Heart right ventricle (tissue), 16 donors: Measurements from ENCODE around the gene UBE2J1. TPM values are rescaled to one million over a fixed set of nuclear protein-coding genes. Genes with fewer than 3 reads are reported as not detected.

Experiments
- ATAC-seq, 8 donors: fragments of 200-7000 bp; cut with Tn5 transposase; one replicate each; pipeline ENCODE4 v1.9.1; 2020; ENCODE audit warnings: mild to moderate bottlenecking in 8 of 8, moderate library complexity in 8 of 8, moderate number of reproducible peaks in 1 of 8
- DNase-seq, 2 donors: peaks; one replicate each; pipeline ENCODE4 v3.0.0-alpha.2; 2020
- H3K27ac ChIP-seq, 10 donors: fragments of 200-600 bp; sonication (generic) in 2 of 10; one replicate each; pipeline versions ENCODE4 v1.5.0 to v1.8.0; 2020 to 2022; ENCODE audit warnings: mild to moderate bottlenecking in 3 of 10
- H3K27me3 ChIP-seq, 7 donors: fragments of 200-600 bp; one replicate each; pipeline ENCODE4 v1.8.0; 2021 to 2022; ENCODE audit warnings: mild to moderate bottlenecking in 2 of 7
- H3K36me3 ChIP-seq, 9 donors: fragments of 200-600 bp; sonication (generic) in 1 of 9; one replicate each; pipeline versions ENCODE4 v1.5.0 to v1.8.0; 2020 to 2022; ENCODE audit warnings: mild to moderate bottlenecking in 2 of 9
- H3K4me1 ChIP-seq, 9 donors: fragments of 200-600 bp; sonication (generic) in 1 of 9; one replicate each; pipeline versions ENCODE4 v1.5.0 to v1.8.0; 2020 to 2022; ENCODE audit warnings: mild to moderate bottlenecking in 4 of 9
- H3K4me3 ChIP-seq, 10 donors: fragments of 200-600 bp; sonication (generic) in 2 of 10; one replicate each; pipeline versions ENCODE4 v1.5.0 to v1.8.0; 2020 to 2022; ENCODE audit warnings: mild to moderate bottlenecking in 7 of 10, moderate library complexity in 2 of 10
- H3K9me3 ChIP-seq, 11 donors: fragments of 200-600 bp in 10 of 11; sonication (generic) in 2 of 11; one replicate each; pipeline versions ENCODE4 v1.5.0 to v1.8.0; 2013 to 2022; ENCODE audit warnings: mild to moderate bottlenecking in 2 of 11, control low read depth in 1 of 11, moderate library complexity in 1 of 11
- CTCF ChIP-seq, 9 donors: fragments of 200-600 bp; sonication (generic) in 2 of 9; IDR thresholded peaks; one replicate each; pipeline versions ENCODE4 v1.5.0 to v1.8.0; 2021 to 2022; ENCODE audit warnings: antibody characterized with exemption in 9 of 9, mild to moderate bottlenecking in 5 of 9, moderate library complexity in 1 of 9
- WGBS, 2 donors: extraction: QIAGEN DNeasy Blood & Tissue Kit; methylation state at CpG; one replicate each; pipeline ENCODE4 v1.1.7; 2013; ENCODE audit warnings: inconsistent platforms in 1 of 2; 5-methylcytosine and 5-hydroxymethylcytosine counted together
- intact Hi-C, 10 donors: fragments of 100-400 bp; cut with DNase I; formaldehyde crosslinking; loops; one replicate each; pipeline versions ENCODE4 v1.11.1 to v1.14.2; 2022
- polyA plus RNA-seq, 2 donors: library from polyadenylated mRNA; stranded (reverse); fragments of 200-250 nt; gene quantifications; one replicate each; pipeline ENCODE4 v1.2.3, GENCODE V29; 2013
- total RNA-seq, 10 donors: library from RNA; stranded (reverse); fragmentation: NEBNext Ultra II Directional in 3 of 10; extraction: Animal tissue kit (Norgen Biotek cat#: 25700) in 3 of 10; gene quantifications; one replicate each; pipeline versions ENCODE4 v1.2.1 to v1.2.4, GENCODE V29; 2021 to 2023
- donor health status: Arrhythmogenic right ventricular cardiomyopathy.
- donor health status: ischemic (EF 13 %, LVEDD 7.1; RV severe dilation, severe dysfunction).
- donor health status: healthy with polysubstance abuse.
- donor health status: DM: no; HTN: yes; CAD: no.
- donor health status: DM: no; HTN: no; CAD: no.
- donor health status: ischemic (EF 25% LVEDD 6.9; RV normal size, moderate dysfunction).
- donor health status: ischemic (EF 25% LVEDD 5.7; RV mildly dilated, moderate dysfunction).
- donor health status: healthy.
- donor health status: DM: yes; HTN: yes; CAD: no.
- donor health status: Ischemic cardiomyopathy.
- donor health status: ischemic (EF 35%, LVEDD 5.7; RV mildly dilated, moderate dysfunction).
- donor health status: nonischemic (EF 11% LVEDD 7.7; RV severe dilation, severe dysfunction).
- donor health status: DM: yes; HTN: yes; CAD: no.
- donor health status: PGD.
- donor health status: ischemic (EF 29% LVEDD 5.4; RV normal size, mild dysfunction).
- donor health status: nonischemic (EF 23%, LVEDD 6.1; RV moderate dilation, normal function).

The UBE2J1 gene
- total and polyA plus RNA-seq, 12 donors: 9.9 to 23.9 (median 14.1) TPM

GRCh38 chr6:89286516-89286915 is 66.0 kb downstream of the UBE2J1 start:
- Histone ChIP-seq H3K27me3 (no peaks in the 10 kb centered on the region), H3K9me3 (no peaks in the 10 kb centered on the region), H3K4me1 (no peaks in the 10 kb centered on the region), H3K4me3 (no peak overlapping the region), H3K36me3 (no peaks in the 10 kb centered on the region), H3K27ac (no peak overlapping the region)
- no peak for TF ChIP-seq CTCF (IDR thresholded peaks at IDR 0.05)
- DNase-seq (no peak), ATAC-seq (no peak)
- intact Hi-C loops: no loop called here
- 80% methylated on average over 6 of the region's 6 CpGs for WGBS, 2 donors

GRCh38 chr6:89284963-89285735 is 67.4 kb downstream of the UBE2J1 start:
- no peak for DNase-seq
- no peaks in the 10 kb centered on the region for H3K36me3 ChIP-seq
- H3K4me3 ChIP-seq: no peak overlapping the region
- no peak for TF ChIP-seq CTCF (IDR thresholded peaks at IDR 0.05)
- ATAC-seq: no peak
- no peaks in the 10 kb centered on the region for H3K9me3 ChIP-seq
- 86 to 87% methylated on average over 15 of the region's 15 CpGs for WGBS, 2 donors
- H3K27me3 ChIP-seq: no peaks in the 10 kb centered on the region
- no peak overlapping the region for H3K27ac ChIP-seq
- intact Hi-C loops: no loop called here
- H3K4me1 ChIP-seq: no peaks in the 10 kb centered on the region

GRCh38 chr6:89284081-89284480 is 68.4 kb downstream of the UBE2J1 start:
- H3K36me3 ChIP-seq: no peaks in the 10 kb centered on the region
- intact Hi-C loops: no loop called here
- no peaks in the 10 kb centered on the region for H3K9me3 ChIP-seq
- H3K4me3 ChIP-seq: no peak overlapping the region
- H3K4me1 ChIP-seq: no peaks in the 10 kb centered on the region
- H3K27ac ChIP-seq: no peak overlapping the region
- no peaks in the 10 kb centered on the region for H3K27me3 ChIP-seq
- 89 to 92% methylated on average over 3 of the region's 3 CpGs for whole genome bisulfite sequencing, 2 donors
- ATAC-seq: no peak
- DNase-seq: no peak
- TF ChIP-seq CTCF (IDR thresholded peaks at IDR 0.05): no peak

- H3K4me1 ChIP-seq: no peaks in the 10 kb centered on the region
- WGBS, 2 donors: 87 to 91% methylated on average over 9 of the region's 9 CpGs
- DNase-seq (no peak), ATAC-seq (no peak)
- H3K27me3 ChIP-seq: no peaks in the 10 kb centered on the region
- TF ChIP-seq CTCF (IDR thresholded peaks at IDR 0.05): no peak
- no peak overlapping the region for H3K27ac ChIP-seq
- intact Hi-C loops: no loop called here
- no peaks in the 10 kb centered on the region for H3K36me3 ChIP-seq
- H3K9me3 ChIP-seq: no peaks in the 10 kb centered on the region
- H3K4me3 ChIP-seq: no peak overlapping the region
These were observed 69.8 kb downstream of the UBE2J1 start for GRCh38 chr6:89282749-89283148.
